Smooth muscle cell (in vitro differentiated cells): ENCODE data around the gene TMEM204. TPM values are rescaled to one million over a fixed set of nuclear protein-coding genes. Genes with fewer than 3 reads are reported as not detected.

Experiments used
- DNase-seq: peaks from one replicate; lab custom pipeline; 2025; ENCODE audit not compliant: unreplicated experiment; lab: John Stamatoyannopoulos, UW
- H2AFZ ChIP-seq: fragments of 200-600 bp; sonication (generic); 2 replicates; pipeline ENCODE4 v1.6.0; 2016; ENCODE audit warnings: antibody characterized with exemption, low read depth, mild to moderate bottlenecking
- H3F3A ChIP-seq: fragments of 200-600 bp; sonication (generic); 2 replicates; pipeline ENCODE4 v1.6.0; 2017; ENCODE audit warnings: antibody characterized with exemption, low read depth
- H3K27ac ChIP-seq: fragments of 200-600 bp; sonication (generic); 2 replicates; pipeline ENCODE4 v1.5.1; 2016; ENCODE audit warnings: low read depth, mild to moderate bottlenecking
- H3K27me3 ChIP-seq: fragments of 200-600 bp; sonication (generic); 2 replicates; pipeline ENCODE4 v1.6.1; 2016; ENCODE audit warnings: low read depth, mild to moderate bottlenecking
- H3K36me3 ChIP-seq: fragments of 200-600 bp; sonication (generic); 2 replicates; pipeline ENCODE4 v1.5.1; 2016; ENCODE audit warnings: low read depth
- H3K4me1 ChIP-seq: fragments of 200-600 bp; sonication (generic); 2 replicates; pipeline ENCODE4 v1.5.1; 2016; ENCODE audit warnings: low read depth
- H3K4me2 ChIP-seq: fragments of 200-600 bp; sonication (generic); 2 replicates; pipeline ENCODE4 v1.6.0; 2016; ENCODE audit warnings: mild to moderate bottlenecking
- H3K4me3 ChIP-seq: fragments of 200-600 bp; sonication (generic); 2 replicates; pipeline ENCODE4 v1.5.1; 2016; ENCODE audit warnings: mild to moderate bottlenecking
- H3K79me2 ChIP-seq: fragments of 200-600 bp; sonication (generic); 2 replicates; pipeline ENCODE4 v1.6.0; 2016; ENCODE audit warnings: low read depth, mild to moderate bottlenecking
- H3K9ac ChIP-seq: fragments of 200-600 bp; sonication (generic); 2 replicates; pipeline ENCODE4 v1.6.0; 2016; ENCODE audit warnings: low read depth
- H3K9me3 ChIP-seq: fragments of 200-600 bp; sonication (generic); replicated peaks from 2 replicates; pipeline ENCODE4 v1.5.1; 2016; ENCODE audit warnings: low read depth
- H4K20me1 ChIP-seq: fragments of 200-600 bp; sonication (generic); 2 replicates; pipeline ENCODE4 v1.6.0; 2016; ENCODE audit warnings: low read depth
- WGBS: methylation state at CpG from one replicate; pipeline ENCODE4 v1.1.7; 2016; ENCODE audit warnings: low lambda C conversion rate; 5-methylcytosine and 5-hydroxymethylcytosine counted together
- polyA plus RNA-seq: library from polyadenylated mRNA; unstranded; fragments of >200 nt; fragmentation: Nextera tagmentation; extraction: Ambion mirVana; gene quantifications from 2 replicates; pipeline ENCODE4 v1.2.1, GENCODE V29; 2016
- total RNA-seq: library from RNA; depleted of rRNA; stranded (reverse); fragments of >200 nt; gene quantifications from 2 replicates; pipeline ENCODE4 v1.2.3, GENCODE V29; 2014
- TF ChIP-seq, protein P1 (sequence below): fragments of 200-600 bp; sonication (generic); IDR thresholded peaks from 2 replicates; pipeline ENCODE4 v1.5.1; 2017; ENCODE audit warnings: borderline replicate concordance, mild to moderate bottlenecking, antibody characterized with exemption; ENCODE audit not compliant: insufficient read depth, poor library complexity, severe bottlenecking

Gene TMEM204
- total and polyA plus RNA-seq, 2 experiments from 2014 or later, result 0.90 to 4.2 TPM

DNA sequence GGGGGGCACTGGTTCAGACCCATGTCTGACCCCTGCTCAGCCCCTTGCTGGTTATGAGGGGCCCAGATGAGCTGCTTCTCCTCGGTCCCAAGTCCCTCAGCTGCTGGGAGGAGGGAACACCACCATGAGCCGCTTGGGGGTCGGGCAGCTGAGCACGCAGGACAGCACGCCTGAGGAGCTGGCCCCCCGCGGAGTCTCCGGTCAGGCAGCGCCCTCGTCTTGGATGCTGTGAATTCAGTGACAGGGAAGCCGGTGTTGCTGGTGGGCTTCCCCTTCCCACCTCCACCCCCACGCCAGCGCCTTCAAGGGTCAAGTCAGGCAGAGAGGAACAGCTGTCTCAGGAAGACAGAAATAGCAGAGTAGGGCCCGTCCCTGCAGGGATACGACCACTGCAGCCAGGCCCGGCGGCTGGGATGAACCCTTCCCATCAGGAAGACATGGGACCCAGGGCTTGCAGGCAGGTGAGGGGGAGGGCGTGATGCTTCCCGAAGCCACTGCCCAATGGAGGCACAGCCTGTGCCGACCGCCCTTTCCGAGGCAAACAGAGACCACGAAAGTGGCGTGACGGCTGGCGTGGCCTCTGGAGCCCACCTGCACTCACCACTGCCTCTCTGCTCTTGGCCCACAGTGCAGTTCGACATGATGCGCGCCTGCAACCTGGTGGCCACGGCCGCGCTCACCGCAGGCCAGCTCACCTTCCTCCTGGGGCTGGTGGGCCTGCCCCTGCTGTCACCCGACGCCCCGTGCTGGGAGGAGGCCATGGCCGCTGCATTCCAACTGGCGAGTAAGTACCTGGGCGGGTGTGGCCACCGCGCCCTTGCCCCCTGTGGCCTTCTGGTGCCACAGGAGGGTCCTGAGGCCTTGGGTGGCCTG lies 8.1 kb downstream of the TMEM204 start:
- Histone ChIP-seq H3K9ac (no peak overlapping the region), H3K27me3 (no peaks in the 10 kb centered on the region), H3K36me3 (no peaks in the 10 kb centered on the region)

DNA sequence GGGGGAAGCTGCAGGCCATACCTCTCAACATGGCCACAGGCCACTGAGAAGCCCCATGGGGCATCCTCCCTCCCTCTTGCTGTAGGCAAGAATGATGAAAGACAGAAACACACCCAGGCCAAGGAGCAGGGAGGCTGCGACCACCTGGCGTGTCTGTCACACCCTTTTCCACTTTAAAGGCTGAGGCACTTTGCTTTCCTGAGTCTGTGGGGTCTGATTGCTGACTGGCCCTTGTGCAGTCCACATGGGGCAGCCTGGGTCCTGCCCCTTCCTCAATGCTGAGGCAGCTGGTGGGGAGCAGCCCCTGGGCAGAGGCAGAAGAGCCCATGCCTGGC lies 8.7 kb downstream of the TMEM204 start:
- Histone ChIP-seq H3K4me2 (no peak overlapping the region), H3K79me2 (no peaks in the 10 kb centered on the region), H2AFZ (no peak overlapping the region), H3K9ac (no peak overlapping the region), H3F3A (peaks cover 3% of the 10 kb centered on the region), H3K36me3 (no peaks in the 10 kb centered on the region), H3K4me1 (no peaks in the 10 kb centered on the region), H3K27me3 (no peaks in the 10 kb centered on the region), H3K4me3 (no peak overlapping the region), H4K20me1 (no peaks in the 10 kb centered on the region), H3K9me3 (no peaks in the 10 kb centered on the region), H3K27ac (no peak overlapping the region)
- DNase-seq, result no peak
- WGBS, result 83% methylated on average over 2 of the region's 2 CpGs
- TF ChIP-seq, protein P1, sequence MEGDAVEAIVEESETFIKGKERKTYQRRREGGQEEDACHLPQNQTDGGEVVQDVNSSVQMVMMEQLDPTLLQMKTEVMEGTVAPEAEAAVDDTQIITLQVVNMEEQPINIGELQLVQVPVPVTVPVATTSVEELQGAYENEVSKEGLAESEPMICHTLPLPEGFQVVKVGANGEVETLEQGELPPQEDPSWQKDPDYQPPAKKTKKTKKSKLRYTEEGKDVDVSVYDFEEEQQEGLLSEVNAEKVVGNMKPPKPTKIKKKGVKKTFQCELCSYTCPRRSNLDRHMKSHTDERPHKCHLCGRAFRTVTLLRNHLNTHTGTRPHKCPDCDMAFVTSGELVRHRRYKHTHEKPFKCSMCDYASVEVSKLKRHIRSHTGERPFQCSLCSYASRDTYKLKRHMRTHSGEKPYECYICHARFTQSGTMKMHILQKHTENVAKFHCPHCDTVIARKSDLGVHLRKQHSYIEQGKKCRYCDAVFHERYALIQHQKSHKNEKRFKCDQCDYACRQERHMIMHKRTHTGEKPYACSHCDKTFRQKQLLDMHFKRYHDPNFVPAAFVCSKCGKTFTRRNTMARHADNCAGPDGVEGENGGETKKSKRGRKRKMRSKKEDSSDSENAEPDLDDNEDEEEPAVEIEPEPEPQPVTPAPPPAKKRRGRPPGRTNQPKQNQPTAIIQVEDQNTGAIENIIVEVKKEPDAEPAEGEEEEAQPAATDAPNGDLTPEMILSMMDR, result no peak

More for the DNA sequence above, 8.1 kb downstream of the TMEM204 start:
- WGBS, result 93% methylated on average over 41 of the region's 41 CpGs
- TF ChIP-seq, protein P1, result no peak
- H2AFZ ChIP-seq, result no peak overlapping the region
- no peak overlapping the region for H3K4me3 ChIP-seq
- H3K27ac ChIP-seq, result no peak overlapping the region
- H3F3A ChIP-seq, result peaks cover 3% of the 10 kb centered on the region
- no peak for DNase-seq
- no peaks in the 10 kb centered on the region for H4K20me1 ChIP-seq
- no peaks in the 10 kb centered on the region for H3K4me1 ChIP-seq
- H3K9me3 ChIP-seq, result no peaks in the 10 kb centered on the region
- H3K4me2 ChIP-seq, result no peak overlapping the region
- H3K79me2 ChIP-seq, result peaks cover 3% of the 10 kb centered on the region

DNA sequence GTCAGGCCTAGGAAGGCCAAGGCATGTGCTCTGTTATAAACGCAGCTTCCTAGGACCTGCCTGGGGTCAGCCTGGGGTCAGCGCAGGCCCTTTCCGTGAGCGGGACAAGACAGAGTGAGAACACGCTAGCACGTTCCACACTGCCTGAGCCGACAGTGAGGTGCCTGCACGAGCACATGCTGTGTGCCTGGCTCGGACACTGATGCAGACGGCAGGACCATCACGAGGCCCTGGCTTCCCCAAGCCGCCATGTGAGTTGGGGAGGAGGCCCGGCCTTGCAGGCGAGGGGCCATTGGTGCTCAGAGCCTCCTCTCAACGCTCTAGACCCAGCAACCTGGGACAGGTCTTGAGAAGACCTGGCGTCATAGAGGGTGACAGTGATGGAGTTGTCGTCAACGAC lies 9.1 kb downstream of the TMEM204 start:
- Histone ChIP-seq H2AFZ (no peak overlapping the region), H3K27ac (no peak overlapping the region), H3K79me2 (no peaks in the 10 kb centered on the region), H3F3A (peaks cover 3% of the 10 kb centered on the region), H3K9me3 (no peaks in the 10 kb centered on the region), H3K4me2 (no peak overlapping the region), H3K36me3 (no peaks in the 10 kb centered on the region), H3K4me3 (no peak overlapping the region), H3K9ac (no peak overlapping the region), H3K27me3 (no peaks in the 10 kb centered on the region), H4K20me1 (no peaks in the 10 kb centered on the region), H3K4me1 (no peaks in the 10 kb centered on the region)
- TF ChIP-seq, protein P1, result no peak
- 99% methylated on average over 18 of the region's 18 CpGs for WGBS
- no peak for DNase-seq
